GM23338 (cell line): ENCODE results near the gene CFAP251. TPM values are rescaled to one million over a fixed set of nuclear protein-coding genes. Genes with fewer than 3 reads are reported as not detected.

Experiments
- ATAC-seq: fragments of 200-7000 bp; cut with Tn5 transposase; 3 replicates; pipeline ENCODE4 v1.9.1; 2020
- DNase-seq: peaks from one replicate; pipeline ENCODE4 v3.0.0-alpha.2; 2015; ENCODE audit warnings: low spot score
- H2AFZ ChIP-seq: fragments of 200-600 bp; sonication (generic); 2 replicates; pipeline ENCODE4 v1.8.0; 2016; ENCODE audit warnings: antibody characterized with exemption, mild to moderate bottlenecking, moderate library complexity
- H3F3A ChIP-seq: fragments of 200-600 bp; sonication (generic); replicated peaks from 2 replicates; pipeline ENCODE4 v1.8.0; 2017; ENCODE audit warnings: antibody characterized with exemption, mixed run types, low read depth
- H3K27ac ChIP-seq: fragments of 200-600 bp; sonication (generic); 2 replicates; pipeline ENCODE4 v1.6.1; 2016; ENCODE audit warnings: low read depth
- H3K27me3 ChIP-seq: fragments of 200-600 bp; sonication (generic); 2 replicates; pipeline ENCODE4 v1.8.0; 2016; ENCODE audit warnings: mild to moderate bottlenecking, mixed run types, moderate library complexity; ENCODE audit not compliant: insufficient read depth
- H3K36me3 ChIP-seq: fragments of 200-600 bp; sonication (generic); 2 replicates; pipeline ENCODE4 v1.8.0; 2016; ENCODE audit warnings: mild to moderate bottlenecking; ENCODE audit not compliant: insufficient read depth
- H3K4me1 ChIP-seq: fragments of 200-600 bp; sonication (generic); 2 replicates; pipeline ENCODE4 v1.8.0; 2016; ENCODE audit warnings: mild to moderate bottlenecking, moderate library complexity; ENCODE audit not compliant: insufficient read depth
- H3K4me2 ChIP-seq: fragments of 200-600 bp; sonication (generic); 2 replicates; pipeline ENCODE4 v1.7.1; 2017; ENCODE audit warnings: mixed run types
- H3K4me3 ChIP-seq: fragments of 200-600 bp; sonication (generic); 2 replicates; pipeline ENCODE4 v1.6.1; 2016; ENCODE audit warnings: mixed run types
- H3K79me2 ChIP-seq: fragments of 200-600 bp; sonication (generic); replicated peaks from 2 replicates; pipeline ENCODE4 v1.8.0; 2017; ENCODE audit warnings: mild to moderate bottlenecking; ENCODE audit not compliant: insufficient read depth
- H3K9me2 ChIP-seq: fragments of 200-600 bp; sonication (generic); 2 replicates; pipeline ENCODE4 v1.8.0; 2017; ENCODE audit not compliant: insufficient read depth
- H4K20me1 ChIP-seq: fragments of 200-600 bp; sonication (generic); replicated peaks from 2 replicates; pipeline ENCODE4 v1.8.0; 2017; ENCODE audit warnings: mild to moderate bottlenecking; ENCODE audit not compliant: insufficient read depth
- H3K27ac Mint-ChIP-seq: 2 replicates; pipeline ENCODE4 v1.8.0; 2020; ENCODE audit warnings: inconsistent platforms, mild to moderate bottlenecking, moderate library complexity, mixed read lengths
- H3K27me3 Mint-ChIP-seq: 3 replicates; pipeline ENCODE4 v1.8.0; 2022; ENCODE audit warnings: low read depth, mild to moderate bottlenecking, moderate library complexity, mixed read lengths, inconsistent platforms; ENCODE audit not compliant: insufficient read depth, poor library complexity
- H3K36me3 Mint-ChIP-seq: 3 replicates; pipeline ENCODE4 v1.8.0; 2021; ENCODE audit warnings: low read depth, mild to moderate bottlenecking, inconsistent platforms, moderate library complexity, mixed read lengths
- H3K4me1 Mint-ChIP-seq: 3 replicates; pipeline ENCODE4 v1.8.0; 2020; ENCODE audit warnings: mild to moderate bottlenecking, inconsistent platforms, mixed read lengths
- H3K4me3 Mint-ChIP-seq: 3 replicates; pipeline ENCODE4 v1.8.0; 2021; ENCODE audit warnings: moderate library complexity, mild to moderate bottlenecking, inconsistent platforms, mixed read lengths
- H3K9me3 Mint-ChIP-seq: 3 replicates; pipeline ENCODE4 v1.8.0; 2020; ENCODE audit warnings: moderate library complexity, mild to moderate bottlenecking, inconsistent platforms, mixed read lengths
- CREB1 ChIP-seq: fragments of 250-450 bp; sonication (Bioruptor Pico); IDR thresholded peaks from 2 replicates; pipeline ENCODE4 v1.5.0; 2020; ENCODE audit warnings: low read depth, mild to moderate bottlenecking, moderate library complexity
- EZH2 ChIP-seq: fragments of 200-600 bp; sonication (generic); IDR thresholded peaks from one replicate; pipeline ENCODE4 v1.8.0; 2017; ENCODE audit warnings: antibody characterized with exemption, mild to moderate bottlenecking, low read depth; ENCODE audit not compliant: unreplicated experiment
- EZH2phosphoT487 ChIP-seq: fragments of 200-600 bp; sonication (generic); IDR thresholded peaks from one replicate; pipeline ENCODE4 v1.8.1; 2018; ENCODE audit warnings: antibody characterized with exemption; ENCODE audit not compliant: unreplicated experiment
- JUNB ChIP-seq: IDR thresholded peaks from one replicate; pipeline ENCODE4 v1.6.1; 2016; ENCODE audit warnings: antibody characterized with exemption; ENCODE audit not compliant: unreplicated experiment
- NANOG ChIP-seq: IDR thresholded peaks from 2 replicates; pipeline ENCODE4 v1.6.1; 2016; ENCODE audit warnings: antibody characterized with exemption, borderline replicate concordance
- POLR2AphosphoS5 ChIP-seq: IDR thresholded peaks from 2 replicates; pipeline ENCODE4 v1.6.1; 2016; ENCODE audit warnings: antibody characterized with exemption, low read depth
- ZNF114 ChIP-seq: fragments of 250-450 bp; sonication (Bioruptor Pico); IDR thresholded peaks from 2 replicates; pipeline ENCODE4 v1.5.0; 2020; ENCODE audit warnings: mild to moderate bottlenecking, moderate library complexity
- ZNF331 ChIP-seq: fragments of 250-450 bp; sonication (Bioruptor Pico); IDR thresholded peaks from 2 replicates; pipeline ENCODE4 v1.5.0; 2020; ENCODE audit warnings: low read depth, mild to moderate bottlenecking, moderate library complexity
- polyA plus RNA-seq: library from polyadenylated mRNA; unstranded; fragments of >200 nt; fragmentation: Nextera tagmentation; extraction: Ambion mirVana; gene quantifications from 2 replicates; pipeline ENCODE4 v1.2.1, GENCODE V29; 2016
- total RNA-seq: library from RNA; depleted of rRNA; stranded (reverse); fragments of >200 nt; shearing (Covaris generic); gene quantifications from 2 replicates; pipeline ENCODE4 v1.2.3, GENCODE V29; 2014
- TF ChIP-seq, protein P1 (sequence below): fragments of 250-450 bp; sonication (Bioruptor Pico); IDR thresholded peaks from 2 replicates; pipeline ENCODE4 v1.5.0; 2020; ENCODE audit warnings: mild to moderate bottlenecking, moderate library complexity
- TF ChIP-seq, protein P2 (sequence below): IDR thresholded peaks from 2 replicates; pipeline ENCODE4 v1.6.1; 2016; ENCODE audit warnings: antibody characterized with exemption
- TF ChIP-seq, protein P3 (sequence below): IDR thresholded peaks from one replicate; pipeline ENCODE4 v1.6.1; 2018; ENCODE audit warnings: antibody characterized with exemption; ENCODE audit not compliant: unreplicated experiment

CFAP251 gene
- total and polyA plus RNA-seq, 2 experiments from 2014 or later, result 1.4 to 2.5 TPM

DNA sequence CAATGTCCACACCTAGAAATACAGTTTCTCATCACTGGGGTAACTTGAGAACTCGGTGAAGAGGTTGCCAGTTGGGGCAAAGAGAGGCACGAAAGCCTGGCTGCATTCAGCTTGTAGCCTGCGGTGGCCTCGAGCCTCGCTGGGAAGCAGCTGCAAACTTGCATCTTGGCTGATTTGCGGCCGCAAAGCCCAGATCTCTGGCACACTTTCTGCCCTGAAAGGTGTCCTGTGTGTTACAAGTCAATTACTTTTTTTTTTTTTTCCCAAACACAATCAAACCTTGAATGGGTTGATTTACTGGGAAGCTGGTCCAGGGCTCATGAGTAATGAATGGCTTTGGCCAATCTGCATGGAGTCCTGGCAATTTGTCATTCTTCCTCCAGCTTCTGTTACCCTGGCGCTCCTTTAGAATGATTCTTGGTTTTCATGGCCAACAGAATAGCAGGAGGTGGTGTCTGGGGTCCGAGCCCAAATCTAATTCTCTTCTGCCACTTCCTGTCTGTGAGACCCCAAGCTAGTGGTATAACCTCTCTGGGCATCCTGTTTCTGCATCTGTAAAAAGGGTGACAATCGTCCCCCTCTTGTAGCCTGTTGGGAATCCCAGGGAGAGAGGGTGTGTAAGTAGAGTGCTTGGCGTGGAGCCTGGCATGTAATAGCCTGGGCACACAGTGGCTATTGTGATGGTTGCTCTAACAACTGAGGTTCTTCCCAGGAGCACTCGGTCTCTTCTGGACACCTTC is 109.9 kb downstream of the CFAP251 start (continued):
- TF ChIP-seq, protein P1, sequence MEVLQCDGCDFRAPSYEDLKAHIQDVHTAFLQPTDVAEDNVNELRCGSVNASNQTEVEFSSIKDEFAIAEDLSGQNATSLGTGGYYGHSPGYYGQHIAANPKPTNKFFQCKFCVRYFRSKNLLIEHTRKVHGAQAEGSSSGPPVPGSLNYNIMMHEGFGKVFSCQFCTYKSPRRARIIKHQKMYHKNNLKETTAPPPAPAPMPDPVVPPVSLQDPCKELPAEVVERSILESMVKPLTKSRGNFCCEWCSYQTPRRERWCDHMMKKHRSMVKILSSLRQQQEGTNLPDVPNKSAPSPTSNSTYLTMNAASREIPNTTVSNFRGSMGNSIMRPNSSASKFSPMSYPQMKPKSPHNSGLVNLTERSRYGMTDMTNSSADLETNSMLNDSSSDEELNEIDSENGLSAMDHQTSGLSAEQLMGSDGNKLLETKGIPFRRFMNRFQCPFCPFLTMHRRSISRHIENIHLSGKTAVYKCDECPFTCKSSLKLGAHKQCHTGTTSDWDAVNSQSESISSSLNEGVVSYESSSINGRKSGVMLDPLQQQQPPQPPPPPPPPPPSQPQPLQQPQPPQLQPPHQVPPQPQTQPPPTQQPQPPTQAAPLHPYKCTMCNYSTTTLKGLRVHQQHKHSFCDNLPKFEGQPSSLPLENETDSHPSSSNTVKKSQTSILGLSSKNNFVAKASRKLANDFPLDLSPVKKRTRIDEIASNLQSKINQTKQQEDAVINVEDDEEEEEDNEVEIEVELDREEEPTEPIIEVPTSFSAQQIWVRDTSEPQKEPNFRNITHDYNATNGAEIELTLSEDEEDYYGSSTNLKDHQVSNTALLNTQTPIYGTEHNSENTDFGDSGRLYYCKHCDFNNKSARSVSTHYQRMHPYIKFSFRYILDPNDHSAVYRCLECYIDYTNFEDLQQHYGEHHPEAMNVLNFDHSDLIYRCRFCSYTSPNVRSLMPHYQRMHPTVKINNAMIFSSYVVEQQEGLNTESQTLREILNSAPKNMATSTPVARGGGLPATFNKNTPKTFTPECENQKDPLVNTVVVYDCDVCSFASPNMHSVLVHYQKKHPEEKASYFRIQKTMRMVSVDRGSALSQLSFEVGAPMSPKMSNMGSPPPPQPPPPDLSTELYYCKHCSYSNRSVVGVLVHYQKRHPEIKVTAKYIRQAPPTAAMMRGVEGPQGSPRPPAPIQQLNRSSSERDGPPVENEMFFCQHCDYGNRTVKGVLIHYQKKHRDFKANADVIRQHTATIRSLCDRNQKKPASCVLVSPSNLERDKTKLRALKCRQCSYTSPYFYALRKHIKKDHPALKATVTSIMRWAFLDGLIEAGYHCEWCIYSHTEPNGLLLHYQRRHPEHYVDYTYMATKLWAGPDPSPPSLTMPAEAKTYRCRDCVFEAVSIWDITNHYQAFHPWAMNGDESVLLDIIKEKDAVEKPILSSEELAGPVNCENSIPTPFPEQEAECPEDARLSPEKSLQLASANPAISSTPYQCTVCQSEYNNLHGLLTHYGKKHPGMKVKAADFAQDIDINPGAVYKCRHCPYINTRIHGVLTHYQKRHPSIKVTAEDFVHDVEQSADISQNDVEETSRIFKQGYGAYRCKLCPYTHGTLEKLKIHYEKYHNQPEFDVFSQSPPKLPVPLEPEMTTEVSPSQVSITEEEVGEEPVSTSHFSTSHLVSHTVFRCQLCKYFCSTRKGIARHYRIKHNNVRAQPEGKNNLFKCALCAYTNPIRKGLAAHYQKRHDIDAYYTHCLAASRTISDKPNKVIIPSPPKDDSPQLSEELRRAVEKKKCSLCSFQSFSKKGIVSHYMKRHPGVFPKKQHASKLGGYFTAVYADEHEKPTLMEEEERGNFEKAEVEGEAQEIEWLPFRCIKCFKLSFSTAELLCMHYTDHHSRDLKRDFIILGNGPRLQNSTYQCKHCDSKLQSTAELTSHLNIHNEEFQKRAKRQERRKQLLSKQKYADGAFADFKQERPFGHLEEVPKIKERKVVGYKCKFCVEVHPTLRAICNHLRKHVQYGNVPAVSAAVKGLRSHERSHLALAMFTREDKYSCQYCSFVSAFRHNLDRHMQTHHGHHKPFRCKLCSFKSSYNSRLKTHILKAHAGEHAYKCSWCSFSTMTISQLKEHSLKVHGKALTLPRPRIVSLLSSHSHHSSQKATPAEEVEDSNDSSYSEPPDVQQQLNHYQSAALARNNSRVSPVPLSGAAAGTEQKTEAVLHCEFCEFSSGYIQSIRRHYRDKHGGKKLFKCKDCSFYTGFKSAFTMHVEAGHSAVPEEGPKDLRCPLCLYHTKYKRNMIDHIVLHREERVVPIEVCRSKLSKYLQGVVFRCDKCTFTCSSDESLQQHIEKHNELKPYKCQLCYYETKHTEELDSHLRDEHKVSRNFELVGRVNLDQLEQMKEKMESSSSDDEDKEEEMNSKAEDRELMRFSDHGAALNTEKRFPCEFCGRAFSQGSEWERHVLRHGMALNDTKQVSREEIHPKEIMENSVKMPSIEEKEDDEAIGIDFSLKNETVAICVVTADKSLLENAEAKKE (CRISPR knock-in tag), result no peak
- no peak for TF ChIP-seq POLR2AphosphoS5

DNA sequence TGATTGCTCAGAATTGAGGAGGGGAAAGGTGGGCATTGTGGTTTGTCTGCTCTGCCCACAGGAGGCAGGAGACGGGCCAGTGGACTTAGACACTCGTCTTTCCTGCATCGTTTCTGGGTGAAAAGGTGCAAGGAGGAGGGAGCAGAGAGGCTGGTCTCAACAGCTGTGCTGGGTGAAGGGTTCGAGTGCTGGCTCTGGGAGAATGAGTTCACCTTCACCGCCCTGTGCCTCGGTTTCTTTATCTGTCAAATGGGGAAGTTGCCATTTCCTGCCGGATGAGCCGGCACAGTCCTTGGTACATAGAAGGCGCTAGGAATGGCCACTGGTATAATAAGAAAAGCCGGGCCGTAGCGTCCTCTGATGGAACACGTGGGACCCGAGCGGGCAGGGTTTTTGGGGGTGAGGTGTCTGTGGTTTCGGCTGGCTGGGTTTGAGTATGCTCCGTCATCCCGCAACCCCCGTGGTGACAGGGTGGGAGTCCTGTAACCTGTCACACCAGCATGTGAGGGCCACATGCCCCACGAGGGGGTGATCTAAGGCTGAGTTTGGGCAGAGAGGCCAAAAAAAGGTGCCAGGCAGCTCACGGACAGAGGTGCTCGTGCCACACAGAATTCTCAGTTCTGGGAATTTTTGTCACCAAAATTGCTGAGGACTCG is 110.6 kb downstream of the CFAP251 start:
- H3K4me2 ChIP-seq, result no peak overlapping the region
- H3K36me3 Mint-ChIP-seq, result peaks cover 3% of the 10 kb centered on the region; the same call in 1 of the 3 replicates
- H3K27ac Mint-ChIP-seq, result no peak overlapping the region
- H3K27me3 ChIP-seq, result no peaks in the 10 kb centered on the region
- peaks cover 6% of the 10 kb centered on the region; the same call in 1 of the 2 replicates for H3F3A ChIP-seq
- no peaks in the 10 kb centered on the region for H3K36me3 ChIP-seq
- no peak overlapping the region for H2AFZ ChIP-seq
- peaks cover 24% of the 10 kb centered on the region for H3K4me1 Mint-ChIP-seq
- no peak for TF ChIP-seq NANOG
- TF ChIP-seq ZNF331 (CRISPR knock-in tag), result no peak
- no peak for TF ChIP-seq JUNB
- TF ChIP-seq, protein P2, sequence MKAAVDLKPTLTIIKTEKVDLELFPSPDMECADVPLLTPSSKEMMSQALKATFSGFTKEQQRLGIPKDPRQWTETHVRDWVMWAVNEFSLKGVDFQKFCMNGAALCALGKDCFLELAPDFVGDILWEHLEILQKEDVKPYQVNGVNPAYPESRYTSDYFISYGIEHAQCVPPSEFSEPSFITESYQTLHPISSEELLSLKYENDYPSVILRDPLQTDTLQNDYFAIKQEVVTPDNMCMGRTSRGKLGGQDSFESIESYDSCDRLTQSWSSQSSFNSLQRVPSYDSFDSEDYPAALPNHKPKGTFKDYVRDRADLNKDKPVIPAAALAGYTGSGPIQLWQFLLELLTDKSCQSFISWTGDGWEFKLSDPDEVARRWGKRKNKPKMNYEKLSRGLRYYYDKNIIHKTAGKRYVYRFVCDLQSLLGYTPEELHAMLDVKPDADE, result no peak
- TF ChIP-seq, protein P3, sequence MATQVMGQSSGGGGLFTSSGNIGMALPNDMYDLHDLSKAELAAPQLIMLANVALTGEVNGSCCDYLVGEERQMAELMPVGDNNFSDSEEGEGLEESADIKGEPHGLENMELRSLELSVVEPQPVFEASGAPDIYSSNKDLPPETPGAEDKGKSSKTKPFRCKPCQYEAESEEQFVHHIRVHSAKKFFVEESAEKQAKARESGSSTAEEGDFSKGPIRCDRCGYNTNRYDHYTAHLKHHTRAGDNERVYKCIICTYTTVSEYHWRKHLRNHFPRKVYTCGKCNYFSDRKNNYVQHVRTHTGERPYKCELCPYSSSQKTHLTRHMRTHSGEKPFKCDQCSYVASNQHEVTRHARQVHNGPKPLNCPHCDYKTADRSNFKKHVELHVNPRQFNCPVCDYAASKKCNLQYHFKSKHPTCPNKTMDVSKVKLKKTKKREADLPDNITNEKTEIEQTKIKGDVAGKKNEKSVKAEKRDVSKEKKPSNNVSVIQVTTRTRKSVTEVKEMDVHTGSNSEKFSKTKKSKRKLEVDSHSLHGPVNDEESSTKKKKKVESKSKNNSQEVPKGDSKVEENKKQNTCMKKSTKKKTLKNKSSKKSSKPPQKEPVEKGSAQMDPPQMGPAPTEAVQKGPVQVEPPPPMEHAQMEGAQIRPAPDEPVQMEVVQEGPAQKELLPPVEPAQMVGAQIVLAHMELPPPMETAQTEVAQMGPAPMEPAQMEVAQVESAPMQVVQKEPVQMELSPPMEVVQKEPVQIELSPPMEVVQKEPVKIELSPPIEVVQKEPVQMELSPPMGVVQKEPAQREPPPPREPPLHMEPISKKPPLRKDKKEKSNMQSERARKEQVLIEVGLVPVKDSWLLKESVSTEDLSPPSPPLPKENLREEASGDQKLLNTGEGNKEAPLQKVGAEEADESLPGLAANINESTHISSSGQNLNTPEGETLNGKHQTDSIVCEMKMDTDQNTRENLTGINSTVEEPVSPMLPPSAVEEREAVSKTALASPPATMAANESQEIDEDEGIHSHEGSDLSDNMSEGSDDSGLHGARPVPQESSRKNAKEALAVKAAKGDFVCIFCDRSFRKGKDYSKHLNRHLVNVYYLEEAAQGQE, result no peak
- TF ChIP-seq EZH2phosphoT487, result no peak
- TF ChIP-seq POLR2AphosphoS5, result no peak
- TF ChIP-seq EZH2, result no peak
- no peak for TF ChIP-seq ZNF114
- TF ChIP-seq CREB1 (CRISPR knock-in tag), result no peak
- ATAC-seq, result no peak
- H4K20me1 ChIP-seq, result peaks cover 15% of the 10 kb centered on the region
- H3K4me3 ChIP-seq, result no peak overlapping the region
- H3K79me2 ChIP-seq, result peaks cover 55% of the 10 kb centered on the region
- no peaks in the 10 kb centered on the region for H3K9me3 Mint-ChIP-seq
- peaks cover 11% of the 10 kb centered on the region for H3K27me3 Mint-ChIP-seq
- no peak overlapping the region for H3K4me3 Mint-ChIP-seq
- no peaks in the 10 kb centered on the region for H3K9me2 ChIP-seq
- H3K4me1 ChIP-seq, result peaks cover 4% of the 10 kb centered on the region; the same call in 1 of the 2 replicates
- H3K27ac ChIP-seq, result no peak overlapping the region
- DNase-seq, result no peak
